Measurements from ENCODE around the gene MAST4.

Gene MAST4

DNA sequence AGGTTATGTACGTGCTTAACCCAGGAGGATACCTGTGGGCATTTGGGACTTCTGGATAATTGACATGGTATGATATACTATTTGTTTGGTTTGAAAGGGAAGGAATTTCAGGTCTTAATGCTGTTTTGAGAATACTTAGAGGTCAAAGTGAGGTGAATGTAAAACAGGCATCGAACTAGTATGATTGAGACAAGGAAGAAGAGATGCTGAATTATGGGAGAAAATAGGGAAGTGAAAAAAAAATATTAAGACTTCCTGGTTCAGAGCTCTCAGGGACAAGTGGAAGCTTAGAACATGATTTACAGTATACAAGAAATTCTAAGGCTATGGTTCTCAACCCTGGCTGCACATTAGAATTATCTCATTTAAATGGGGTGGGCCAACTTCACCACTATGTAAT is 485.1 kb downstream of the MAST4 start:
- TF ChIP-seq, protein P1, sequence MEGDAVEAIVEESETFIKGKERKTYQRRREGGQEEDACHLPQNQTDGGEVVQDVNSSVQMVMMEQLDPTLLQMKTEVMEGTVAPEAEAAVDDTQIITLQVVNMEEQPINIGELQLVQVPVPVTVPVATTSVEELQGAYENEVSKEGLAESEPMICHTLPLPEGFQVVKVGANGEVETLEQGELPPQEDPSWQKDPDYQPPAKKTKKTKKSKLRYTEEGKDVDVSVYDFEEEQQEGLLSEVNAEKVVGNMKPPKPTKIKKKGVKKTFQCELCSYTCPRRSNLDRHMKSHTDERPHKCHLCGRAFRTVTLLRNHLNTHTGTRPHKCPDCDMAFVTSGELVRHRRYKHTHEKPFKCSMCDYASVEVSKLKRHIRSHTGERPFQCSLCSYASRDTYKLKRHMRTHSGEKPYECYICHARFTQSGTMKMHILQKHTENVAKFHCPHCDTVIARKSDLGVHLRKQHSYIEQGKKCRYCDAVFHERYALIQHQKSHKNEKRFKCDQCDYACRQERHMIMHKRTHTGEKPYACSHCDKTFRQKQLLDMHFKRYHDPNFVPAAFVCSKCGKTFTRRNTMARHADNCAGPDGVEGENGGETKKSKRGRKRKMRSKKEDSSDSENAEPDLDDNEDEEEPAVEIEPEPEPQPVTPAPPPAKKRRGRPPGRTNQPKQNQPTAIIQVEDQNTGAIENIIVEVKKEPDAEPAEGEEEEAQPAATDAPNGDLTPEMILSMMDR (IDR thresholded peaks at IDR 0.05; ENCODE audit: low read depth, low read length): no peak
- no peak overlapping the region for H3K4me3 ChIP-seq (ENCODE audit: low read depth, low read length)

DNA sequence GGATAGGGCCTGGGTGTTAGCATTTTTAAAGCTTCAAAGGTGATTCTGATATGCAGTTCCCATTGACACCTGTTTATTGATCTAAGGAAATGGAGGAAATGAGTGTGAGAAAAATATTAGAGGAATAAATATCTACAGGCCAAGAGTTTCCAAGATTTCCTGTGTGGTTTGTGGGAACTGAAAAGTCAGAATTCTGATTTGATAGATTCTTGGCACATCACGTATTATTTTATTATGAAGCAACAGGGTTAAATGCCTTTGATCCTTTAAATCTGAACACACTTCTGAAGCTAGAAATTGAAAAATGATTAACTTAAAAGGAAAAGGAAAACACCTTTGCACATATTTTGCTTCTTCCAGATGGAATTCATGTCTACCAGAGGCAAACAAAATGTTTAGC is 486.7 kb downstream of the MAST4 start:
- TF ChIP-seq, protein P1 (IDR thresholded peaks at IDR 0.05; ENCODE audit: low read depth, low read length): no peak
- H3K4me3 ChIP-seq (ENCODE audit: low read depth, low read length): no peak overlapping the region

DNA sequence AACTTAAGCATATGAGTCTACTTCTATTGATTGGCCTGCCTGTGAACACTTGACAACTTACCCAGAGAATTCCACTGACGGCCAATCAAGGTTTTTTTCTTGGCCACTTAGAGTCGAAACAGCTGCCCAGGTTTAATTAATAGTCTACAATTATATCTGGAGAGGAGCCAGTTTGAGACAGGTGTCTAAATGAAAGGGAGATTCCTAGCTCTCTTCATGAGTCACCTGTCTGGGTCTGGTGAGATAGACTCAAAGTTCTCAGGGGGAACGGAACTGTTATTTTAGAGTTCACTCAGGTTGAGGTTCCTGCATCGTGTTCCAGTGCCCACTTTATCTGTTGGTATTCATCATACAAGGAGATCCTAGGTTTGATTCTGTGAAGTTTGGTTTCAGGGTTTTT is 489.4 kb downstream of the MAST4 start:
- TF ChIP-seq, protein P1 (IDR thresholded peaks at IDR 0.05; ENCODE audit: low read depth, low read length): no peak
- H3K4me3 ChIP-seq (ENCODE audit: low read depth, low read length): no peak overlapping the region

GRCh38 chr5:67089200-67089725 is 493.1 kb downstream of the MAST4 start:
- TF ChIP-seq, protein P1 (IDR thresholded peaks at IDR 0.05; ENCODE audit: low read depth, low read length): no peak
- no peak overlapping the region for H3K4me3 ChIP-seq (ENCODE audit: low read depth, low read length)

GRCh38 chr5:67090040-67090439 is 493.8 kb downstream of the MAST4 start:
- TF ChIP-seq, protein P1 (IDR thresholded peaks at IDR 0.05; ENCODE audit: low read depth, low read length): no peak
- no peak overlapping the region for H3K4me3 ChIP-seq (ENCODE audit: low read depth, low read length)

GRCh38 chr5:67090593-67090992 is 494.4 kb downstream of the MAST4 start:
- H3K4me3 ChIP-seq (ENCODE audit: low read depth, low read length): no peak overlapping the region
- TF ChIP-seq, protein P1 (IDR thresholded peaks at IDR 0.05; ENCODE audit: low read depth, low read length): no peak

DNA sequence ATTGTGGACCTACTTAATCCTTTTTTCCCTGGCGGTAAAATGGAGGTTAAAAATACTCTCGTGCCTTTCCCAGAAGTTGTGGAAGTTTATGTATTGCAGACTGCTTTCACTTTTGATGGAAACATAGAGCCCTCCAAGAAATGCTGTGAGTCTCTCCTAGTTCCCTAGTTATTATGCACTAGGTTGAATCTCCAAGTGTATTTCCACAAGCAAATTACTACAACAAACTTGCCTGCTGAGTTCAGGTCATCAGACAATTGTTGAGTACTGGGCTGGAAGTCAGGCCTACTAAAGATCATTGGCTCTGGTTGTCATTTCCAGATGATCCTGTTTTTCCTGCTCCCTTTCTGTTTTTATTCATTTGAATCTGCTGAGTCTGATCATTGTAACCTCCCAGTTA is 496.3 kb downstream of the MAST4 start:
- TF ChIP-seq, protein P1 (IDR thresholded peaks at IDR 0.05; ENCODE audit: low read depth, low read length): no peak
- no peak overlapping the region for H3K4me3 ChIP-seq (ENCODE audit: low read depth, low read length)

Measured in WI38 (cell line).